WTC11 (cell line): Measurements from ENCODE around the gene GIPC3. TPM values are rescaled to one million over a fixed set of nuclear protein-coding genes. Genes with fewer than 3 reads are reported as not detected.

Experiments
- ATAC-seq: fragments of 200-7000 bp; cut with Tn5 transposase; 2 replicates; pipeline ENCODE4 v1.10.0; 2021; ENCODE audit warnings: mild to moderate bottlenecking, moderate library complexity
- CTCF ChIA-PET: fragments of 300-600 bp; sonication (Branson Sonifier 250); formaldehyde crosslinking; loops from one replicate; lab custom pipeline; 2021; ENCODE audit warnings: antibody characterized with exemption; lab: Charles Lee
- POLR2A ChIA-PET: fragments of 350-600 bp; sonication (Branson Sonifier 250); formaldehyde crosslinking; loops from one replicate; lab custom pipeline; 2021; ENCODE audit warnings: antibody characterized with exemption; lab: Charles Lee
- DNase-seq: peaks from one replicate; pipeline ENCODE4 v3.0.0; 2021; ENCODE audit warnings: low spot score
- H3K27ac Mint-ChIP-seq: 2 replicates; pipeline ENCODE4 v1.8.0; 2021; ENCODE audit warnings: mixed read lengths
- H3K27me3 Mint-ChIP-seq: 2 replicates; pipeline ENCODE4 v1.8.0; 2021; ENCODE audit warnings: low read depth, mild to moderate bottlenecking, moderate library complexity, mixed read lengths
- H3K36me3 Mint-ChIP-seq: 2 replicates; pipeline ENCODE4 v1.8.0; 2021; ENCODE audit warnings: mixed read lengths
- H3K4me1 Mint-ChIP-seq: 2 replicates; pipeline ENCODE4 v1.8.0; 2022; ENCODE audit warnings: mixed read lengths
- H3K4me3 Mint-ChIP-seq: 2 replicates; pipeline ENCODE4 v1.8.0; 2021; ENCODE audit warnings: mild to moderate bottlenecking, moderate library complexity, mixed read lengths
- H3K9me3 Mint-ChIP-seq: 2 replicates; pipeline ENCODE4 v1.8.0; 2021; ENCODE audit warnings: mixed read lengths
- E2F1 ChIP-seq: sonication (generic); formaldehyde crosslinking; IDR thresholded peaks from 2 replicates; pipeline ENCODE4 v1.8.0; 2022; ENCODE audit warnings: mild to moderate bottlenecking, missing genetic modification reagents
- ESRRA ChIP-seq: sonication (generic); formaldehyde crosslinking; IDR thresholded peaks from 2 replicates; pipeline ENCODE4 v1.8.1; 2022; ENCODE audit warnings: mild to moderate bottlenecking, missing genetic modification reagents, borderline replicate concordance
- GTF2I ChIP-seq: fragments of 250-450 bp; sonication (Bioruptor Pico); conservative IDR thresholded peaks from 2 replicates; pipeline ENCODE4 v1.4.0; 2021; ENCODE audit warnings: mild to moderate bottlenecking
- SMAD3 ChIP-seq: sonication (generic); formaldehyde crosslinking; IDR thresholded peaks from 2 replicates; pipeline ENCODE4 v1.8.0; 2022; ENCODE audit warnings: missing genetic modification reagents, mild to moderate bottlenecking, borderline replicate concordance
- SP1 ChIP-seq: sonication (generic); formaldehyde crosslinking; conservative IDR thresholded peaks from 2 replicates; pipeline ENCODE4 v1.8.1; 2022; ENCODE audit warnings: missing genetic modification reagents
- ZBTB43 ChIP-seq: sonication (generic); formaldehyde crosslinking; IDR thresholded peaks from 2 replicates; pipeline ENCODE4 v1.8.1; 2023; ENCODE audit warnings: mild to moderate bottlenecking, missing genetic modification reagents
- ZNF121 ChIP-seq: sonication (generic); formaldehyde crosslinking; IDR thresholded peaks from 2 replicates; pipeline ENCODE4 v1.8.0; 2023; ENCODE audit warnings: missing genetic modification reagents
- ZNF232 ChIP-seq: sonication (generic); formaldehyde crosslinking; IDR thresholded peaks from 2 replicates; pipeline ENCODE4 v1.8.0; 2022; ENCODE audit warnings: mild to moderate bottlenecking, missing genetic modification reagents
- ZNF423 ChIP-seq: fragments of 250-450 bp; sonication (Bioruptor Pico); IDR thresholded peaks from 2 replicates; pipeline ENCODE4 v2.1.2; 2022; ENCODE audit warnings: mild to moderate bottlenecking, moderate library complexity
- total RNA-seq: library from RNA; stranded (reverse); gene quantifications from 3 replicates; pipeline ENCODE4 v1.2.3, GENCODE V29; 2021
- TF ChIP-seq, protein P1 (sequence below): fragments of 200-600 bp; IDR thresholded peaks from 2 replicates; pipeline ENCODE4 v1.8.0; 2022; ENCODE audit warnings: antibody characterized with exemption

GIPC3 gene
- total RNA-seq, 1 experiment from 2014 or later, result 1.0 TPM

- H3K27me3 Mint-ChIP-seq, result no peaks in the 10 kb centered on the region
- no peak for TF ChIP-seq ZBTB43 (CRISPR knock-in tag)
- peak; percentile 57; the same call in 1 of the 2 replicates for TF ChIP-seq ZNF423 (CRISPR knock-in tag)
- peak; percentile 100 for TF ChIP-seq ZNF121
- 0 out of 2 replicates have a peak, but pooled peaks have one; percentile 30 for TF ChIP-seq E2F1 (CRISPR knock-in tag)
- 0 out of 2 replicates have a peak, but pooled peaks have one; percentile 35 for TF ChIP-seq ESRRA (CRISPR knock-in tag)
- TF ChIP-seq, all 79 proteins: peak for 4
- Mint-ChIP-seq H3K9me3 (no peaks in the 10 kb centered on the region), H3K36me3 (peaks cover 8% of the 10 kb centered on the region), H3K4me1 (peaks cover 21% of the 10 kb centered on the region), H3K4me3 (peak overlapping the region; percentile 71), H3K27ac (no peak overlapping the region)
- CTCF ChIA-PET, result interaction anchor here (0.5 to 6.5 kb wide), 10 partner anchors 9 to 1796 kb away, joined by 3 to 115 read pairs (median 4); partner anchors contain the start of gene GIPC3
- DNase-seq (peak; percentile 38), ATAC-seq (no peak)
- POLR2A ChIA-PET, result interaction anchor here (1.1 to 1.4 kb wide), 2 partner anchors 28 to 189 kb away, joined by 4 read pairs; partner anchors contain the start of gene MRPL54
These were observed 12.0 kb upstream of the GIPC3 start for GRCh38 chr19:3573162-3573857.

- DNase-seq (peak; percentile 100), ATAC-seq (peak; percentile 49)
- POLR2A ChIA-PET, result interaction anchor here (0.8 to 1.4 kb wide), 3 partner anchors 18 to 189 kb away, joined by 3 to 4 read pairs (median 4); partner anchors contain the start of gene MRPL54
- TF ChIP-seq SP1 (peak; percentile 96), ZNF232 (CRISPR knock-in tag) (no peak)
- H3K4me3 Mint-ChIP-seq, result peak overlapping the region; percentile 71
- H3K4me1 Mint-ChIP-seq, result peaks cover 21% of the 10 kb centered on the region
- H3K36me3 Mint-ChIP-seq, result peaks cover 8% of the 10 kb centered on the region
- peak overlapping the region; percentile 87 for H3K27ac Mint-ChIP-seq
- CTCF ChIA-PET, result interaction anchor here (0.5 to 6.5 kb wide), 13 partner anchors 8 to 1797 kb away, joined by 3 to 115 read pairs (median 4); partner anchors contain the start of gene GIPC3
- H3K9me3 Mint-ChIP-seq, result no peaks in the 10 kb centered on the region
- no peaks in the 10 kb centered on the region for H3K27me3 Mint-ChIP-seq
These were observed 11.2 kb upstream of the GIPC3 start for GRCh38 chr19:3573858-3574637.

- Mint-ChIP-seq H3K36me3 (peaks cover 8% of the 10 kb centered on the region), H3K4me1 (peaks cover 21% of the 10 kb centered on the region), H3K4me3 (peak overlapping the region; percentile 62), H3K9me3 (no peaks in the 10 kb centered on the region), H3K27ac (peak overlapping the region; percentile 68; the same call in 1 of the 2 replicates), H3K27me3 (peaks cover 10% of the 10 kb centered on the region)
- POLR2A ChIA-PET, result interaction anchor here (0.8 kb wide), 1 partner anchor 20 kb away, joined by 3 read pairs; no protein-coding TSS in a partner anchor
- DNase-seq (peak; percentile 76), ATAC-seq (no peak)
- TF ChIP-seq SMAD3 (CRISPR knock-in tag), result no peak
- TF ChIP-seq, protein P1, sequence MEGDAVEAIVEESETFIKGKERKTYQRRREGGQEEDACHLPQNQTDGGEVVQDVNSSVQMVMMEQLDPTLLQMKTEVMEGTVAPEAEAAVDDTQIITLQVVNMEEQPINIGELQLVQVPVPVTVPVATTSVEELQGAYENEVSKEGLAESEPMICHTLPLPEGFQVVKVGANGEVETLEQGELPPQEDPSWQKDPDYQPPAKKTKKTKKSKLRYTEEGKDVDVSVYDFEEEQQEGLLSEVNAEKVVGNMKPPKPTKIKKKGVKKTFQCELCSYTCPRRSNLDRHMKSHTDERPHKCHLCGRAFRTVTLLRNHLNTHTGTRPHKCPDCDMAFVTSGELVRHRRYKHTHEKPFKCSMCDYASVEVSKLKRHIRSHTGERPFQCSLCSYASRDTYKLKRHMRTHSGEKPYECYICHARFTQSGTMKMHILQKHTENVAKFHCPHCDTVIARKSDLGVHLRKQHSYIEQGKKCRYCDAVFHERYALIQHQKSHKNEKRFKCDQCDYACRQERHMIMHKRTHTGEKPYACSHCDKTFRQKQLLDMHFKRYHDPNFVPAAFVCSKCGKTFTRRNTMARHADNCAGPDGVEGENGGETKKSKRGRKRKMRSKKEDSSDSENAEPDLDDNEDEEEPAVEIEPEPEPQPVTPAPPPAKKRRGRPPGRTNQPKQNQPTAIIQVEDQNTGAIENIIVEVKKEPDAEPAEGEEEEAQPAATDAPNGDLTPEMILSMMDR, result peak; percentile 37; the same call in 1 of the 2 replicates
- TF ChIP-seq GTF2I (CRISPR knock-in tag), result peak; percentile 94
- 0 out of 2 replicates have a peak, but pooled peaks have one; percentile 61 for TF ChIP-seq ZNF121
- CTCF ChIA-PET, result interaction anchor here (0.6 to 6.5 kb wide), 21 partner anchors 10 to 305 kb away, joined by 3 to 115 read pairs (median 4); partner anchors contain the start of genes FZR1, GIPC3 and TEKTIP1
These were observed 10.0 kb upstream of the GIPC3 start for GRCh38 chr19:3575260-3575741.
